ENCODE results near the gene FBXL20. TPM values are rescaled to one million over a fixed set of nuclear protein-coding genes. Genes with fewer than 3 reads are reported as not detected.

FBXL20 gene
- total RNA-seq, 1 donor from 2014 or later = 18.3 TPM

DNA sequence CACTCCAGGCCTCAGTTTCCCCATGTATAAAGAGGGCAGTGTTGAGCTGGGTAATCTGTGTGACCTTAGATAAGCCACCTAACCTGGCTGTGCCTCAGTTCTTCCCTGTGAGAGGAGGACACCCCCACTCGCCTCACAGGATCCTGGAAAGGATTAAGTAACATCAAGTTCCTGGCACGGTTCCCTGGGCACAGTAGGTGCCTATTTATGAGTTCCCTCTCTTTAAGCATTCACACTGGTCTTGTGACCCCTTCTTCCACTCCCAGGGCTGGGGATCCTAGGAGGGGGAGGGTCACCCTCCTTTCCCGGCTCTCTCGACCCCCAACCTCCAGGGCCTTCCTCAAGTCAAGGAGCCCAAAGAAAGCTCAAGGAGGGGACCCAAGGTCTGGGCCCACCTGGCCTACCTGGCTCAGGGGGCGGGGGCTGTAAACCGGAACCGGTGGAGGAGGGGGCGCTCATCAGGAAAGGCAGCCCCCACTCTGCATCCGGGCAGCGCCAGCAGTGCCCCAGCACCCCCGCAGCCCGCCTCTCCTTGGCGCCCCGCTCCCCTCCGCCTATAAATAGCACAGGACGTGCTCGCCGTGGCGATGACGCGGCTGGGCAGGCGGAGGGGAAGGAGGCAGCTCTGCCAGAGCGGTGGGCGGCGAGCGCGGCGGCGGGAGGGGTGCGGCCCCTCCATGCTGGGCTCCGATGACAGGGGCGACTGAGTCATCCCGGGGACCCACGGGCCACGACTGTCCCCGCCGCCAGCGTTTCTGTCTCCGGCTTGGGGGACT lies 191.9 kb downstream of the FBXL20 start:
- Histone ChIP-seq H3K4me2 (ENCODE audit: low read length) (peak overlapping the region; percentile 90), H3K4me3 (ENCODE audit: insufficient read depth, low read depth, low read length) (peak overlapping the region; percentile 32), H3K79me2 (ENCODE audit: insufficient read depth, low read length) (no peaks in the 10 kb centered on the region), H3K36me3 (ENCODE audit: insufficient read depth, low read length) (peaks cover 6% of the 10 kb centered on the region), H3K4me1 (ENCODE audit: insufficient read depth, low read length) (peaks cover 13% of the 10 kb centered on the region), H4K20me1 (ENCODE audit: insufficient read depth, low read length) (peaks cover 11% of the 10 kb centered on the region), H3K9ac (ENCODE audit: low read length) (peak overlapping the region; percentile 76), H2AFZ (ENCODE audit: low read depth, low read length) (peak overlapping the region; percentile 68), H3K27me3 (ENCODE audit: insufficient read depth, low read length) (no peaks in the 10 kb centered on the region), H3K27ac (ENCODE audit: low read depth, low read length) (no peak overlapping the region), H3K9me3 (ENCODE audit: insufficient read depth, low read depth, low read length) (no peaks in the 10 kb centered on the region)
- TF ChIP-seq, protein P1, sequence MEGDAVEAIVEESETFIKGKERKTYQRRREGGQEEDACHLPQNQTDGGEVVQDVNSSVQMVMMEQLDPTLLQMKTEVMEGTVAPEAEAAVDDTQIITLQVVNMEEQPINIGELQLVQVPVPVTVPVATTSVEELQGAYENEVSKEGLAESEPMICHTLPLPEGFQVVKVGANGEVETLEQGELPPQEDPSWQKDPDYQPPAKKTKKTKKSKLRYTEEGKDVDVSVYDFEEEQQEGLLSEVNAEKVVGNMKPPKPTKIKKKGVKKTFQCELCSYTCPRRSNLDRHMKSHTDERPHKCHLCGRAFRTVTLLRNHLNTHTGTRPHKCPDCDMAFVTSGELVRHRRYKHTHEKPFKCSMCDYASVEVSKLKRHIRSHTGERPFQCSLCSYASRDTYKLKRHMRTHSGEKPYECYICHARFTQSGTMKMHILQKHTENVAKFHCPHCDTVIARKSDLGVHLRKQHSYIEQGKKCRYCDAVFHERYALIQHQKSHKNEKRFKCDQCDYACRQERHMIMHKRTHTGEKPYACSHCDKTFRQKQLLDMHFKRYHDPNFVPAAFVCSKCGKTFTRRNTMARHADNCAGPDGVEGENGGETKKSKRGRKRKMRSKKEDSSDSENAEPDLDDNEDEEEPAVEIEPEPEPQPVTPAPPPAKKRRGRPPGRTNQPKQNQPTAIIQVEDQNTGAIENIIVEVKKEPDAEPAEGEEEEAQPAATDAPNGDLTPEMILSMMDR (IDR thresholded peaks at IDR 0.05; ENCODE audit: insufficient read depth, low read depth, low read length) = no peak
- no peak for TF ChIP-seq EZH2 (IDR thresholded peaks at IDR 0.05; ENCODE audit: insufficient read depth, low read length)
- Mint-ChIP-seq H3K4me3 (ENCODE audit: unreplicated experiment) (no peak overlapping the region), H3K36me3 (ENCODE audit: low read depth, unreplicated experiment) (peaks cover 6% of the 10 kb centered on the region), H3K9me3 (ENCODE audit: unreplicated experiment) (no peaks in the 10 kb centered on the region), H3K27me3 (ENCODE audit: low read depth, unreplicated experiment) (peaks cover 7% of the 10 kb centered on the region), H3K27ac (ENCODE audit: unreplicated experiment) (no peak overlapping the region), H3K4me1 (ENCODE audit: low read depth, unreplicated experiment) (peaks cover 4% of the 10 kb centered on the region)
- DNase-seq (ENCODE audit: low read depth) (peak; percentile 59), FAIRE-seq (no peak)

GRCh38 chr17:39208893-39209292 lies 192.5 kb downstream of the FBXL20 start:
- H3K27ac Mint-ChIP-seq (ENCODE audit: unreplicated experiment) = no peak overlapping the region
- Histone ChIP-seq H4K20me1 (ENCODE audit: insufficient read depth, low read length) (peaks cover 17% of the 10 kb centered on the region), H3K4me2 (ENCODE audit: low read length) (peak overlapping the region; percentile 90), H3K27ac (ENCODE audit: low read depth, low read length) (no peak overlapping the region), H3K9ac (ENCODE audit: low read length) (peak overlapping the region; percentile 76), H3K36me3 (ENCODE audit: insufficient read depth, low read length) (peaks cover 12% of the 10 kb centered on the region), H3K79me2 (ENCODE audit: insufficient read depth, low read length) (no peaks in the 10 kb centered on the region), H3K9me3 (ENCODE audit: insufficient read depth, low read depth, low read length) (no peaks in the 10 kb centered on the region), H2AFZ (ENCODE audit: low read depth, low read length) (no peak overlapping the region), H3K27me3 (ENCODE audit: insufficient read depth, low read length) (no peaks in the 10 kb centered on the region), H3K4me1 (ENCODE audit: insufficient read depth, low read length) (peaks cover 13% of the 10 kb centered on the region), H3K4me3 (ENCODE audit: insufficient read depth, low read depth, low read length) (peak overlapping the region; percentile 32)
- peaks cover 7% of the 10 kb centered on the region for H3K27me3 Mint-ChIP-seq (ENCODE audit: low read depth, unreplicated experiment)
- H3K9me3 Mint-ChIP-seq (ENCODE audit: unreplicated experiment) = no peaks in the 10 kb centered on the region
- DNase-seq (ENCODE audit: low read depth) = no peak
- TF ChIP-seq, protein P1 (IDR thresholded peaks at IDR 0.05; ENCODE audit: insufficient read depth, low read depth, low read length) = no peak
- TF ChIP-seq EZH2 (IDR thresholded peaks at IDR 0.05; ENCODE audit: insufficient read depth, low read length) = no peak
- FAIRE-seq = no peak
- H3K4me3 Mint-ChIP-seq (ENCODE audit: unreplicated experiment) = no peak overlapping the region
- peaks cover 4% of the 10 kb centered on the region for H3K4me1 Mint-ChIP-seq (ENCODE audit: low read depth, unreplicated experiment)
- peaks cover 6% of the 10 kb centered on the region for H3K36me3 Mint-ChIP-seq (ENCODE audit: low read depth, unreplicated experiment)

DNA sequence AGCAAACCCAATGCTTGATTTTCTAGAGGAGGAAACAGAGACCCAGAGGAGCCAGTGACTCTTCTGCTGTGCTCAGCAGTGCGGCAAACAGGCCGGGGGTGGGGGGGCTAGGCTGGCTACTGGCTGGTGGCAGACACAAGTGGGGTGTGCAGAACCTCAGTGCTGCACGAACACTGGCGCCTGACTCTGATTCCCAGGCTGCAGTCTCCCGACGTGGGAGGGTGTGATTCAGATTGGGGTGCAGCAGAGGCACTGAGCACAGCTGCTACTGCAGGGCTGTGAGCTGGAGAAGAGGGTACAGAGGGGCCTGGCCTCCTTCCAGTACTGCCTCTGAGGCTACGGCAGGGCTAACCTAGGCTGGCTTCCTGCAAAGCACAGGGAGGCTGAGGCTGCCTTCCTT lies 193.3 kb downstream of the FBXL20 start:
- Mint-ChIP-seq H3K27ac (ENCODE audit: unreplicated experiment) (no peak overlapping the region), H3K36me3 (ENCODE audit: low read depth, unreplicated experiment) (peaks cover 10% of the 10 kb centered on the region), H3K9me3 (ENCODE audit: unreplicated experiment) (no peaks in the 10 kb centered on the region), H3K4me3 (ENCODE audit: unreplicated experiment) (no peak overlapping the region), H3K27me3 (ENCODE audit: low read depth, unreplicated experiment) (peaks cover 7% of the 10 kb centered on the region), H3K4me1 (ENCODE audit: low read depth, unreplicated experiment) (peaks cover 9% of the 10 kb centered on the region)
- H3K4me2 ChIP-seq (ENCODE audit: low read length) = no peak overlapping the region
- no peaks in the 10 kb centered on the region for H3K27me3 ChIP-seq (ENCODE audit: insufficient read depth, low read length)
- H4K20me1 ChIP-seq (ENCODE audit: insufficient read depth, low read length) = peaks cover 25% of the 10 kb centered on the region
- FAIRE-seq (no peak), DNase-seq (ENCODE audit: low read depth) (no peak)
- H2AFZ ChIP-seq (ENCODE audit: low read depth, low read length) = no peak overlapping the region
- H3K9me3 ChIP-seq (ENCODE audit: insufficient read depth, low read depth, low read length) = no peaks in the 10 kb centered on the region
- H3K79me2 ChIP-seq (ENCODE audit: insufficient read depth, low read length) = no peaks in the 10 kb centered on the region
- no peak overlapping the region for H3K4me3 ChIP-seq (ENCODE audit: insufficient read depth, low read depth, low read length)
- H3K4me1 ChIP-seq (ENCODE audit: insufficient read depth, low read length) = peaks cover 13% of the 10 kb centered on the region
- no peak overlapping the region for H3K27ac ChIP-seq (ENCODE audit: low read depth, low read length)
- peaks cover 18% of the 10 kb centered on the region for H3K36me3 ChIP-seq (ENCODE audit: insufficient read depth, low read length)
- TF ChIP-seq, protein P1 (IDR thresholded peaks at IDR 0.05; ENCODE audit: insufficient read depth, low read depth, low read length) = no peak
- TF ChIP-seq EZH2 (IDR thresholded peaks at IDR 0.05; ENCODE audit: insufficient read depth, low read length) = no peak
- H3K9ac ChIP-seq (ENCODE audit: low read length) = no peak overlapping the region

All from astrocyte (in vitro differentiated cells and primary cell).